SK-N-SH (cell line): ENCODE results near the gene SNX32. TPM values are rescaled to one million over a fixed set of nuclear protein-coding genes. Genes with fewer than 3 reads are reported as not detected.

ENCODE experiments used
- CTCF ChIA-PET: fragments of 300-600, 350-600 bp; formaldehyde crosslinking; extraction: SDS; loops from one replicate; lab custom pipeline; 2021; lab: Yijun Ruan, JAX
- POLR2A ChIA-PET: fragments of 350-600 bp; sonication (Branson Sonifier 250); formaldehyde crosslinking; extraction: SDS; loops from one replicate; lab custom pipeline; 2020; ENCODE audit warnings: antibody characterized with exemption, inconsistent platforms; lab: Yijun Ruan, JAX
- DNase-seq: peaks from one replicate; pipeline ENCODE4 v3.0.0; 2012
- H2AFZ ChIP-seq: fragments of 200-600 bp; sonication (generic); 2 replicates; pipeline ENCODE4 v1.8.1; 2016; ENCODE audit warnings: antibody characterized with exemption, mild to moderate bottlenecking, low read depth
- H3F3A ChIP-seq: fragments of 200-600 bp; sonication (generic); replicated peaks from 2 replicates; pipeline ENCODE3; 2016; ENCODE audit warnings: antibody characterized with exemption, mild to moderate bottlenecking; ENCODE audit not compliant: insufficient read depth
- H3K27ac ChIP-seq, 2 experiments: fragments of 200-500 bp in 1 of 2; fragments of 200-600 bp in 1 of 2; sonication (Bioruptor generic) in 1 of 2; sonication (generic), shearing (Covaris generic) in 1 of 2; 2 replicates each; pipeline versions ENCODE4 v1.5.1 to v1.6.1; 2014 to 2016; ENCODE audit warnings: low read depth in 2 of 2, inconsistent platforms in 1 of 2, low read length in 1 of 2, mild to moderate bottlenecking in 1 of 2, mixed read lengths in 1 of 2
- H3K27me3 ChIP-seq: fragments of 200-600 bp; sonication (generic), shearing (Covaris generic); 2 replicates; pipeline ENCODE4 v1.6.1; 2016; ENCODE audit warnings: mixed run types; ENCODE audit not compliant: insufficient read depth
- H3K36me3 ChIP-seq, 2 experiments: fragments of 200-500 bp in 1 of 2; fragments of 200-600 bp in 1 of 2; sonication (Bioruptor generic) in 1 of 2; sonication (generic) in 1 of 2; replicated peaks in 1 of 2; 2 replicates each; pipeline versions ENCODE3 to v1.5.1; 2014 to 2016; ENCODE audit warnings: low read length in 1 of 2, mild to moderate bottlenecking in 1 of 2; ENCODE audit not compliant: insufficient read depth in 2 of 2, control insufficient read depth in 1 of 2
- H3K4me1 ChIP-seq, 2 experiments: fragments of 200-500 bp in 1 of 2; fragments of 200-600 bp in 1 of 2; sonication (Bioruptor generic) in 1 of 2; sonication (generic), shearing (Covaris generic) in 1 of 2; 2 replicates each; pipeline versions ENCODE4 v1.5.1 to v1.6.1; 2014 to 2016; ENCODE audit warnings: low read depth in 1 of 2, low read length in 1 of 2, mixed run types in 1 of 2; ENCODE audit not compliant: insufficient read depth in 2 of 2, control insufficient read depth in 1 of 2
- H3K4me2 ChIP-seq: fragments of 200-600 bp; sonication (generic), shearing (Covaris generic); 2 replicates; pipeline ENCODE4 v1.6.1; 2017; ENCODE audit warnings: mixed run types
- H3K4me3 ChIP-seq, 2 experiments: fragments of 200-500 bp in 1 of 2; fragments of 200-600 bp in 1 of 2; sonication (Bioruptor generic) in 1 of 2; sonication (generic), shearing (Covaris generic) in 1 of 2; 2 replicates each; pipeline versions ENCODE4 v1.5.1 to v1.8.1; 2014 to 2016; ENCODE audit warnings: low read depth in 2 of 2, inconsistent platforms in 1 of 2, low read length in 1 of 2, mild to moderate bottlenecking in 1 of 2, mixed read lengths in 1 of 2, moderate library complexity in 1 of 2
- H3K79me2 ChIP-seq: fragments of 200-600 bp; sonication (generic); 2 replicates; pipeline ENCODE4 v1.8.1; 2017; ENCODE audit warnings: mild to moderate bottlenecking; ENCODE audit not compliant: insufficient read depth
- H3K9ac ChIP-seq: fragments of 200-600 bp; sonication (generic); 2 replicates; pipeline ENCODE4 v1.6.1; 2017; ENCODE audit warnings: mixed run types
- H3K9me2 ChIP-seq: fragments of 200-600 bp; sonication (generic); 2 replicates; pipeline ENCODE4 v1.6.1; 2017; ENCODE audit warnings: mixed run types
- H3K9me3 ChIP-seq: fragments of 200-600 bp; sonication (generic); 2 replicates; pipeline ENCODE4 v1.6.1; 2017; ENCODE audit warnings: mixed run types, mild to moderate bottlenecking, moderate library complexity
- H4K20me1 ChIP-seq: fragments of 200-600 bp; sonication (generic); 2 replicates; pipeline ENCODE4 v1.6.1; 2017; ENCODE audit warnings: mild to moderate bottlenecking, mixed run types; ENCODE audit not compliant: insufficient read depth
- CTCF ChIP-seq: fragments of 200-600 bp; sonication (generic); IDR thresholded peaks from 2 replicates; pipeline ENCODE4 v1.6.1; 2017; ENCODE audit warnings: antibody characterized with exemption, mild to moderate bottlenecking, moderate library complexity
- ELF1 ChIP-seq: IDR thresholded peaks from 2 replicates; pipeline ENCODE4 v1.4.0; 2012
- FOSL2 ChIP-seq: IDR thresholded peaks from 2 replicates; pipeline ENCODE4 v1.4.0; 2012; ENCODE audit warnings: low read depth, mild to moderate bottlenecking, moderate library complexity, borderline replicate concordance
- FOXJ3 ChIP-seq: sonication (generic); formaldehyde crosslinking; IDR thresholded peaks from 2 replicates; pipeline ENCODE4 v1.5.1; 2020; ENCODE audit warnings: mild to moderate bottlenecking, missing genetic modification reagents
- JUND ChIP-seq: IDR thresholded peaks from 2 replicates; pipeline ENCODE4 v1.4.0; 2012
- MXI1 ChIP-seq: IDR thresholded peaks from 2 replicates; pipeline ENCODE4 v1.6.1; 2012; ENCODE audit warnings: mild to moderate bottlenecking, low read depth, low read length, improper control_type of control experiment
- NRF1 ChIP-seq: IDR thresholded peaks from 2 replicates; pipeline ENCODE4 v1.6.1; 2012; ENCODE audit warnings: low read depth, mild to moderate bottlenecking, low read length
- RFX5 ChIP-seq: IDR thresholded peaks from 2 replicates; pipeline ENCODE4 v1.6.1; 2012; ENCODE audit warnings: mild to moderate bottlenecking, improper control_type of control experiment, low read length
- USF2 ChIP-seq: fragments of 150-350 bp; IDR thresholded peaks from 2 replicates; pipeline ENCODE4 v1.6.1; 2017; ENCODE audit warnings: antibody characterized with exemption, low read length, low read depth, borderline replicate concordance
- ZBTB33 ChIP-seq: IDR thresholded peaks from 2 replicates; pipeline ENCODE4 v1.4.0; 2012; ENCODE audit warnings: low read depth, borderline replicate concordance
- WGBS: methylation state at CpG from one replicate; pipeline ENCODE4 v1.1.6; 2017; ENCODE audit warnings: low lambda C conversion rate; 5-methylcytosine and 5-hydroxymethylcytosine counted together
- polyA plus RNA-seq, 3 experiments: library from polyadenylated mRNA; depleted of rRNA; stranded (reverse); fragments of >200 nt; gene quantifications; 2 replicates each; pipeline ENCODE4 v1.2.3, GENCODE V29; 2012

SNX32 gene
- polyA plus RNA-seq, 1 of the 3 experiments (the other 2 are of a cell fraction) = 1.0 TPM

- TF ChIP-seq MXI1 = no peak
- no peak for TF ChIP-seq JUND
- no peak for TF ChIP-seq FOSL2
- no peak for TF ChIP-seq RFX5
- TF ChIP-seq FOXJ3 (CRISPR knock-in tag) = no peak
These were observed 24.3 kb upstream of the SNX32 start (continued) for GRCh38 chr11:65809496-65809895.

- Histone ChIP-seq H3K9ac (no peak overlapping the region), H3K36me3 (no peaks in the 10 kb centered on the region), H3K27me3 (peaks cover 29% of the 10 kb centered on the region; the same call in 1 of the 2 replicates), H4K20me1 (no peaks in the 10 kb centered on the region), H3K9me3 (no peaks in the 10 kb centered on the region), H2AFZ (no peak overlapping the region), H3K4me3 (no peak overlapping the region), H3K79me2 (no peaks in the 10 kb centered on the region), H3K9me2 (no peaks in the 10 kb centered on the region), H3K4me2 (no peak overlapping the region), H3K4me1 (no peaks in the 10 kb centered on the region), H3F3A (no peaks in the 10 kb centered on the region), H3K27ac (no peak overlapping the region)
- ChIA-PET CTCF (interaction anchor here (0.6 to 4.2 kb wide), 7 partner anchors 8 to 191 kb away, joined by 3 to 21 read pairs (median 5); partner anchors contain the start of gene KAT5), POLR2A (no interaction called here)
- 51% methylated on average over 23 of the region's 23 CpGs for WGBS
- no peak for TF ChIP-seq NRF1
- no peak for TF ChIP-seq USF2
- no peak for TF ChIP-seq CTCF
- TF ChIP-seq ELF1 = no peak
- TF ChIP-seq ZBTB33 = no peak
- no peak for TF ChIP-seq JUND
- no peak for DNase-seq
These were observed 23.5 kb upstream of the SNX32 start for GRCh38 chr11:65810046-65810868.
